22Rv1 (cell line): ENCODE measurements around the gene SLC25A42.

ENCODE experiments used
- CTCF ChIP-seq: fragments of 450-650 bp; IDR thresholded peaks from 2 replicates; pipeline ENCODE4 v1.5.1; 2017; ENCODE audit warnings: mild to moderate bottlenecking
- ZFX ChIP-seq: fragments of 450-650 bp; IDR thresholded peaks from 2 replicates; pipeline ENCODE4 v1.6.1; 2017; ENCODE audit warnings: antibody characterized with exemption, borderline replicate concordance

- no peak for TF ChIP-seq CTCF
- TF ChIP-seq ZFX: no peak
Measured at GRCh38 chr19:19031891-19032290, 31.9 kb upstream of the SLC25A42 start.
